Neural cell (in vitro differentiated cells): ENCODE data around the gene PLA2G6. TPM values are rescaled to one million over a fixed set of nuclear protein-coding genes. Genes with fewer than 3 reads are reported as not detected.

ENCODE experiments used
- H2AFZ ChIP-seq: fragments of 200-600, 300-800 bp; sonication (generic), shearing (Covaris generic); 2 replicates; pipeline ENCODE4 v1.6.0; 2014; ENCODE audit warnings: low read depth, mild to moderate bottlenecking, antibody characterized with exemption, low read length, moderate library complexity
- H3F3A ChIP-seq: fragments of 200-600 bp; shearing (Covaris generic); 2 replicates; pipeline ENCODE4 v1.6.1; 2016; ENCODE audit warnings: mild to moderate bottlenecking, moderate library complexity, mixed read lengths, antibody characterized with exemption, low read length; ENCODE audit not compliant: insufficient read depth, poor library complexity, severe bottlenecking
- H3K27ac ChIP-seq: fragments of 200-600, 300-800 bp; sonication (generic), shearing (Covaris generic); 2 replicates; pipeline ENCODE4 v1.5.1; 2014; ENCODE audit warnings: mild to moderate bottlenecking, low read length, moderate library complexity
- H3K27me3 ChIP-seq: fragments of 300-800, 200-600 bp; sonication (generic), shearing (Covaris generic); 2 replicates; pipeline ENCODE4 v1.6.0; 2014; ENCODE audit warnings: mild to moderate bottlenecking, low read depth, low read length, moderate library complexity; ENCODE audit not compliant: insufficient read depth
- H3K36me3 ChIP-seq: fragments of 300-800, 200-600 bp; sonication (generic), shearing (Covaris generic); 2 replicates; pipeline ENCODE4 v1.5.1; 2014; ENCODE audit warnings: mild to moderate bottlenecking, antibody characterized with exemption, low read length, moderate library complexity; ENCODE audit not compliant: insufficient read depth
- H3K4me2 ChIP-seq: fragments of 300-800, 200-600 bp; sonication (generic), shearing (Covaris generic); 2 replicates; pipeline ENCODE4 v1.6.0; 2014; ENCODE audit warnings: mild to moderate bottlenecking, low read length
- H3K4me3 ChIP-seq: fragments of 300-800, 200-600 bp; sonication (generic), shearing (Covaris generic); 2 replicates; pipeline ENCODE4 v1.5.1; 2014; ENCODE audit warnings: mild to moderate bottlenecking, low read length, moderate library complexity
- H3K79me2 ChIP-seq: fragments of 200-600 bp; shearing (Covaris generic); replicated peaks from 2 replicates; pipeline ENCODE4 v1.6.0; 2014; ENCODE audit warnings: mild to moderate bottlenecking, low read length, moderate library complexity; ENCODE audit not compliant: insufficient read depth
- H3K9ac ChIP-seq: fragments of 300-800, 200-600 bp; sonication (generic), shearing (Covaris generic); 2 replicates; pipeline ENCODE4 v1.6.1; 2016; ENCODE audit warnings: mild to moderate bottlenecking, low read length, mixed read lengths
- H3K9me2 ChIP-seq: fragments of 200-600 bp; shearing (Covaris generic); 2 replicates; pipeline ENCODE4 v1.6.1; 2016; ENCODE audit warnings: mild to moderate bottlenecking, low read length, mixed read lengths; ENCODE audit not compliant: insufficient read depth
- H3K9me3 ChIP-seq: fragments of 200-600, 300-800 bp; sonication (generic), shearing (Covaris generic); 2 replicates; pipeline ENCODE4 v1.6.1; 2016; ENCODE audit warnings: mild to moderate bottlenecking, mixed run types, low read length, moderate library complexity, mixed read lengths
- H4K20me1 ChIP-seq: fragments of 200-600 bp; shearing (Covaris generic); 2 replicates; pipeline ENCODE4 v1.6.1; 2016; ENCODE audit warnings: mild to moderate bottlenecking, mixed run types; ENCODE audit not compliant: insufficient read depth
- CTCF ChIP-seq: fragments of 450-650 bp; IDR thresholded peaks from 2 replicates; pipeline ENCODE4 v1.5.1; 2014; ENCODE audit warnings: antibody characterized with exemption, mild to moderate bottlenecking, moderate library complexity; ENCODE audit not compliant: poor library complexity, severe bottlenecking
- EP300 ChIP-seq: fragments of 450-650 bp; conservative IDR thresholded peaks from 2 replicates; pipeline ENCODE4 v1.6.1; 2014; ENCODE audit warnings: antibody characterized with exemption, mild to moderate bottlenecking, moderate library complexity; ENCODE audit not compliant: poor library complexity, severe bottlenecking
- EZH2 ChIP-seq: fragments of 200-600, 300-800 bp; shearing (Covaris generic), sonication (generic); IDR thresholded peaks from 2 replicates; pipeline ENCODE4 v1.6.1; 2014; ENCODE audit warnings: antibody characterized with exemption, low read length, borderline replicate concordance, mild to moderate bottlenecking; ENCODE audit not compliant: insufficient read depth, poor library complexity, severe bottlenecking
- MXI1 ChIP-seq: fragments of 450-650 bp; conservative IDR thresholded peaks from 2 replicates; pipeline ENCODE4 v1.6.1; 2014; ENCODE audit warnings: antibody characterized with exemption, mild to moderate bottlenecking; ENCODE audit not compliant: poor library complexity, severe bottlenecking
- POLR2AphosphoS5 ChIP-seq: IDR thresholded peaks from 2 replicates; pipeline ENCODE4 v1.6.1; 2012
- RAD21 ChIP-seq: fragments of 450-650 bp; conservative IDR thresholded peaks from 2 replicates; pipeline ENCODE4 v1.6.1; 2014; ENCODE audit warnings: antibody characterized with exemption, mild to moderate bottlenecking, moderate library complexity
- REST ChIP-seq: IDR thresholded peaks from 2 replicates; pipeline ENCODE4 v1.6.1; 2012; ENCODE audit warnings: borderline replicate concordance
- SMC3 ChIP-seq: fragments of 450-650 bp; conservative IDR thresholded peaks from 2 replicates; pipeline ENCODE4 v1.6.1; 2014; ENCODE audit warnings: antibody characterized with exemption, mild to moderate bottlenecking, moderate library complexity; ENCODE audit not compliant: poor library complexity
- TAF1 ChIP-seq: IDR thresholded peaks from 2 replicates; pipeline ENCODE4 v1.6.1; 2012; ENCODE audit warnings: low read depth
- polyA plus RNA-seq: library from polyadenylated mRNA; depleted of rRNA; stranded (reverse); fragments of >200 nt; gene quantifications from 2 replicates; pipeline ENCODE4 v1.2.3, GENCODE V29; 2014

PLA2G6 gene
- polyA plus RNA-seq, 1 donor from 2014 or later = 18.5 TPM

GRCh38 chr22:38223289-38223960, 41.8 kb upstream of the PLA2G6 start:
- Histone ChIP-seq H3K27me3 (no peaks in the 10 kb centered on the region), H3K79me2 (no peaks in the 10 kb centered on the region), H3K4me2 (no peak overlapping the region), H3K4me3 (no peak overlapping the region), H4K20me1 (no peaks in the 10 kb centered on the region), H3K9me3 (no peaks in the 10 kb centered on the region), H3K9me2 (no peaks in the 10 kb centered on the region), H2AFZ (no peak overlapping the region), H3K36me3 (no peaks in the 10 kb centered on the region), H3K9ac (no peak overlapping the region), H3K27ac (no peak overlapping the region), H3F3A (no peaks in the 10 kb centered on the region)
- TF ChIP-seq EP300 (no peak), RAD21 (no peak), TAF1 (no peak), SMC3 (no peak), POLR2AphosphoS5 (no peak), CTCF (no peak), EZH2 (no peak), REST (no peak), MXI1 (no peak)

- Histone ChIP-seq H3K27ac (no peak overlapping the region), H3K79me2 (no peaks in the 10 kb centered on the region), H3K36me3 (no peaks in the 10 kb centered on the region), H3F3A (no peaks in the 10 kb centered on the region), H2AFZ (no peak overlapping the region), H3K9me2 (no peaks in the 10 kb centered on the region), H3K9ac (no peak overlapping the region), H4K20me1 (no peaks in the 10 kb centered on the region), H3K27me3 (no peaks in the 10 kb centered on the region), H3K4me3 (no peak overlapping the region), H3K9me3 (no peaks in the 10 kb centered on the region), H3K4me2 (no peak overlapping the region)
- TF ChIP-seq TAF1 = no peak
- TF ChIP-seq REST = no peak
- TF ChIP-seq EP300 = no peak
- TF ChIP-seq POLR2AphosphoS5 = no peak
- no peak for TF ChIP-seq EZH2
- no peak for TF ChIP-seq RAD21
- no peak for TF ChIP-seq CTCF
- TF ChIP-seq SMC3 = no peak
Observed at GRCh38 chr22:38222797-38223119, 41.1 kb upstream of the PLA2G6 start.
